ENCODE measurements around the gene METTL5. TPM values are rescaled to one million over a fixed set of nuclear protein-coding genes. Genes with fewer than 3 reads are reported as not detected.

METTL5 gene
- total and polyA plus RNA-seq, 2 experiments from 2014 or later, result 60.7 to 61.0 TPM

GRCh38 chr2:169840747-169841142, 16.0 kb upstream of the METTL5 start:
- H3K27me3 ChIP-seq, result no peaks in the 10 kb centered on the region
- H3K9me2 ChIP-seq (replicated peaks; ENCODE audit: insufficient read depth), result no peaks in the 10 kb centered on the region
- H3K4me3 ChIP-seq, result no peak overlapping the region
- H3K27ac ChIP-seq, result peak overlapping the region; percentile 70
- no peak for TF ChIP-seq EZH2 (IDR thresholded peaks at IDR 0.05; ENCODE audit: borderline replicate concordance)
- no peak for TF ChIP-seq CTCF (IDR thresholded peaks at IDR 0.05; ENCODE audit: poor library complexity)
- no peak for TF ChIP-seq EZH2phosphoT487 (IDR thresholded peaks at IDR 0.05; ENCODE audit: low read depth, severe bottlenecking, unreplicated experiment)
- H3K36me3 ChIP-seq (replicated peaks; ENCODE audit: insufficient read depth, low read depth), result no peaks in the 10 kb centered on the region
- H3K4me2 ChIP-seq, result peak overlapping the region; percentile 31
- peaks cover 17% of the 10 kb centered on the region for H4K20me1 ChIP-seq (ENCODE audit: insufficient read depth, poor library complexity, severe bottlenecking)
- DNase-seq (ENCODE audit: low spot score), result no peak
- 84% methylated on average over 2 of the region's 2 CpGs for WGBS (ENCODE audit: low lambda C conversion rate, missing lambda C conversion rate)
- peaks cover 17% of the 10 kb centered on the region for H3K4me1 ChIP-seq (ENCODE audit: insufficient read depth)
- no peaks in the 10 kb centered on the region for H3K9me3 ChIP-seq (ENCODE audit: low read depth)
- peaks cover 77% of the 10 kb centered on the region for H3K79me2 ChIP-seq
- no peak overlapping the region for H2AFZ ChIP-seq

GRCh38 chr2:169839954-169840746, 15.4 kb upstream of the METTL5 start:
- Histone ChIP-seq H3K79me2 (peaks cover 78% of the 10 kb centered on the region), H3K4me1 (ENCODE audit: insufficient read depth) (peaks cover 17% of the 10 kb centered on the region), H3K27ac (peak overlapping the region; percentile 70), H2AFZ (peak overlapping the region; percentile 9), H3K9me2 (replicated peaks; ENCODE audit: insufficient read depth) (no peaks in the 10 kb centered on the region), H3K4me3 (no peak overlapping the region), H4K20me1 (ENCODE audit: insufficient read depth, poor library complexity, severe bottlenecking) (peaks cover 21% of the 10 kb centered on the region), H3K36me3 (replicated peaks; ENCODE audit: insufficient read depth, low read depth) (no peaks in the 10 kb centered on the region), H3K4me2 (peak overlapping the region; percentile 31), H3K9me3 (ENCODE audit: low read depth) (no peaks in the 10 kb centered on the region), H3K27me3 (no peaks in the 10 kb centered on the region)
- peak; percentile 21 for DNase-seq (ENCODE audit: low spot score)
- 62% methylated on average over 10 of the region's 10 CpGs for WGBS (ENCODE audit: low lambda C conversion rate, missing lambda C conversion rate)
- TF ChIP-seq EZH2phosphoT487 (IDR thresholded peaks at IDR 0.05; ENCODE audit: low read depth, severe bottlenecking, unreplicated experiment) (no peak), EZH2 (IDR thresholded peaks at IDR 0.05; ENCODE audit: borderline replicate concordance) (no peak)

DNA sequence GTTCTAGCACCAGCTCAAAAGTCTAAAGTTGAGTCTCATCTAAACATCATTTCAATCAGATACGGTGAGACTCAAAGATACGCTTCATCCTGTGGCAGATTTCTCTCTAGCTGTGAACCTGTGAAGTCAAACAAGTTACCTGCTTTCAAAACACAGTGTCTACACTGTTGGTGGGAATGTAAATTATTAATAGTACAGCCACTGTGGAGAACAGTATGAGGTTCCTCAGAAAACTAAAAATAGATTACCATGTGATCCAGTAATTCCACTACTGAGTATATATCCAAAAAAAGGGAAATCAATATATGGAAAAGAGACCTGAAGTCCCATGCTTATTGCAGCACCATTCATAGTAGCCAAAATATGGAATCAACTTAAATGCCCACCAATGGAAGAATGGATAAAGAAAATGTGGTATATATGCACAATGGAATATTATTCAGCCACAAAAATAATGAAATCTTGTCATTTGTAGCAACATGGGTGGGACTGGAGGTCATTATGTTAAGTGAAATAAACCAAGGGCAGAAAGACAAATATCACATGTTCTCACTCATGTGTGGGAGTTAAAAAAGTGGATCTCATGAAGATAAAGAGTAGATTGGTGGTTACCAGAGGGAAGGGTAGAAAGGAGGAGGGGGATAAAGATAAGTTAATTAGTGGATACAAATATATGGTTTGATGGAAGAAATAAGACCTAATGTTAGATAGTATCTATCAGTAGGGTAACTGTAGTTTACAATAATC, 14.2 kb upstream of the METTL5 start:
- peak overlapping the region; percentile 36 for H3K27ac ChIP-seq
- no peak for TF ChIP-seq EZH2 (IDR thresholded peaks at IDR 0.05; ENCODE audit: borderline replicate concordance)
- TF ChIP-seq EZH2phosphoT487 (IDR thresholded peaks at IDR 0.05; ENCODE audit: low read depth, severe bottlenecking, unreplicated experiment), result no peak
- no peak for TF ChIP-seq CTCF (IDR thresholded peaks at IDR 0.05; ENCODE audit: poor library complexity)
- no peak overlapping the region for H2AFZ ChIP-seq
- no peaks in the 10 kb centered on the region for H3K36me3 ChIP-seq (replicated peaks; ENCODE audit: insufficient read depth, low read depth)
- H3K4me2 ChIP-seq, result peak overlapping the region; percentile 31
- 92% methylated on average over 2 of the region's 2 CpGs for WGBS (ENCODE audit: low lambda C conversion rate, missing lambda C conversion rate)
- H3K9me3 ChIP-seq (ENCODE audit: low read depth), result no peaks in the 10 kb centered on the region
- H4K20me1 ChIP-seq (ENCODE audit: insufficient read depth, poor library complexity, severe bottlenecking), result peaks cover 29% of the 10 kb centered on the region
- H3K79me2 ChIP-seq, result peaks cover 79% of the 10 kb centered on the region
- H3K9me2 ChIP-seq (replicated peaks; ENCODE audit: insufficient read depth), result no peaks in the 10 kb centered on the region
- H3K4me1 ChIP-seq (ENCODE audit: insufficient read depth), result peaks cover 17% of the 10 kb centered on the region
- no peaks in the 10 kb centered on the region for H3K27me3 ChIP-seq
- no peak for DNase-seq (ENCODE audit: low spot score)
- no peak overlapping the region for H3K4me3 ChIP-seq

- H3K4me2 ChIP-seq, result no peak overlapping the region
- H3K9me2 ChIP-seq (replicated peaks; ENCODE audit: insufficient read depth), result no peaks in the 10 kb centered on the region
- H3K27ac ChIP-seq, result no peak overlapping the region
- H3K4me1 ChIP-seq (ENCODE audit: insufficient read depth), result peaks cover under 1% of the 10 kb centered on the region
- WGBS (ENCODE audit: low lambda C conversion rate, missing lambda C conversion rate), result 79% methylated on average over 1 of the region's 1 CpG
- H3K27me3 ChIP-seq, result no peaks in the 10 kb centered on the region
- H3K36me3 ChIP-seq (replicated peaks; ENCODE audit: insufficient read depth, low read depth), result no peaks in the 10 kb centered on the region
- H3K9me3 ChIP-seq (ENCODE audit: low read depth), result no peaks in the 10 kb centered on the region
- H3K4me3 ChIP-seq, result no peak overlapping the region
- peaks cover 59% of the 10 kb centered on the region for H4K20me1 ChIP-seq (ENCODE audit: insufficient read depth, poor library complexity, severe bottlenecking)
- no peak overlapping the region for H2AFZ ChIP-seq
- no peak for DNase-seq (ENCODE audit: low spot score)
- TF ChIP-seq EZH2phosphoT487 (IDR thresholded peaks at IDR 0.05; ENCODE audit: low read depth, severe bottlenecking, unreplicated experiment) (no peak), CTCF (IDR thresholded peaks at IDR 0.05; ENCODE audit: poor library complexity) (no peak), EZH2 (IDR thresholded peaks at IDR 0.05; ENCODE audit: borderline replicate concordance) (no peak)
- peaks cover 97% of the 10 kb centered on the region for H3K79me2 ChIP-seq
These were observed 9.7 kb upstream of the METTL5 start for GRCh38 chr2:169834401-169834800.
